GM12874 (cell line): ENCODE results near the gene LIPC.

Source experiments
- CTCF ChIP-seq: IDR thresholded peaks from 2 replicates; pipeline ENCODE4 v1.5.1; 2011; ENCODE audit warnings: low read depth, mild to moderate bottlenecking, control low read depth, low read length, moderate library complexity; ENCODE audit not compliant: insufficient read depth

The LIPC gene

GRCh38 chr15:58490086-58490887 is 58.5 kb downstream of the LIPC start:
- TF ChIP-seq CTCF: no peak

GRCh38 chr15:58490888-58491473 is 59.2 kb downstream of the LIPC start:
- TF ChIP-seq CTCF: no peak

GRCh38 chr15:58491499-58492202 is 59.9 kb downstream of the LIPC start:
- TF ChIP-seq CTCF: no peak

- no peak for TF ChIP-seq CTCF
These were observed 61.0 kb downstream of the LIPC start for GRCh38 chr15:58492661-58493397.

- no peak for TF ChIP-seq CTCF
These were observed 62.8 kb downstream of the LIPC start for GRCh38 chr15:58494567-58494966.

- TF ChIP-seq CTCF: no peak
These were observed 64.2 kb downstream of the LIPC start for GRCh38 chr15:58495891-58496408.
